D721Med (cell line): ENCODE results near the gene RNF151.
"Not testable (repeated sequence)": the region's sequence is repeated elsewhere in the genome, so short reads cannot be mapped to it uniquely, and the experiment has no call there.

Source experiments
- DNase-seq: peaks from one replicate; pipeline ENCODE4 v3.0.0; 2011; ENCODE audit warnings: low spot score; ENCODE audit not compliant: insufficient read length
- FAIRE-seq: peaks from 2 replicates; lab custom pipeline; 2011; peaks lifted over from hg19 to GRCh38; lab: Jason Lieb, UNC
- CTCF ChIP-seq: IDR thresholded peaks from 2 replicates; pipeline ENCODE4 v1.5.1; 2012; ENCODE audit warnings: mild to moderate bottlenecking, control low read depth; ENCODE audit not compliant: insufficient read depth; ENCODE audit errors: missing control alignments

The RNF151 gene

GRCh38 chr16:1930338-1930720, 36.3 kb upstream of the RNF151 start:
- FAIRE-seq (no peak), DNase-seq (no peak)
- TF ChIP-seq CTCF, result no peak

GRCh38 chr16:1932050-1933028, 34.3 kb upstream of the RNF151 start:
- DNase-seq (no peak), FAIRE-seq (no peak)
- TF ChIP-seq CTCF, result no peak

GRCh38 chr16:1933097-1933661, 33.5 kb upstream of the RNF151 start:
- no peak for FAIRE-seq
- DNase-seq, result no peak
- TF ChIP-seq CTCF, result no peak

GRCh38 chr16:1936945-1937479, 29.6 kb upstream of the RNF151 start:
- TF ChIP-seq CTCF, result no peak
- DNase-seq (no peak), FAIRE-seq (no peak)

- no peak for TF ChIP-seq CTCF
- FAIRE-seq, result no peak
- no peak for DNase-seq
Measured at GRCh38 chr16:1938316-1938715, 28.3 kb upstream of the RNF151 start.

GRCh38 chr16:1938910-1939309, 27.7 kb upstream of the RNF151 start:
- FAIRE-seq, result no peak
- no peak for TF ChIP-seq CTCF
- DNase-seq, result no peak

- DNase-seq, FAIRE-seq: not testable (repeated sequence)
Measured at GRCh38 chr16:1939833-1940232, 26.8 kb upstream of the RNF151 start.
